Lower lobe of right lung (tissue), 2 donors: Measurements from ENCODE around the gene RAB28. TPM values are rescaled to one million over a fixed set of nuclear protein-coding genes. Genes with fewer than 3 reads are reported as not detected.

ENCODE experiments used
- ATAC-seq, 2 donors: fragments of 200-7000 bp; cut with Tn5 transposase; one replicate each; pipeline ENCODE4 v1.9.1; 2020 to 2022; ENCODE audit warnings: mild to moderate bottlenecking in 2 of 2, moderate library complexity in 2 of 2
- DNase-seq: peaks from one replicate; pipeline ENCODE4 v3.0.0-alpha.2; 2020
- H3K27ac ChIP-seq: fragments of 200-600 bp; one replicate; pipeline ENCODE4 v1.8.0; 2022
- H3K27me3 ChIP-seq: fragments of 200-600 bp; one replicate; pipeline ENCODE4 v1.8.0; 2022; ENCODE audit warnings: low read depth
- H3K36me3 ChIP-seq: fragments of 200-600 bp; one replicate; pipeline ENCODE4 v1.8.0; 2022; ENCODE audit warnings: mild to moderate bottlenecking
- H3K4me1 ChIP-seq: fragments of 200-600 bp; one replicate; pipeline ENCODE4 v1.8.0; 2022
- H3K4me3 ChIP-seq: fragments of 200-600 bp; one replicate; pipeline ENCODE4 v1.8.0; 2022; ENCODE audit warnings: mild to moderate bottlenecking
- H3K9me3 ChIP-seq: fragments of 200-600 bp; one replicate; pipeline ENCODE4 v1.8.0; 2022
- intact Hi-C: fragments of 100-400 bp; cut with DNase I; formaldehyde crosslinking; loops from one replicate; pipeline ENCODE4 v1.11.0; 2022
- total RNA-seq: library from RNA; stranded (reverse); fragmentation: NEBNext Ultra II Directional; extraction: Animal tissue kit (Norgen Biotek cat#: 25700); gene quantifications from one replicate; pipeline ENCODE4 v1.2.1, GENCODE V29; 2021
- TF ChIP-seq, protein P1 (sequence below): fragments of 200-600 bp; IDR thresholded peaks from one replicate; pipeline ENCODE4 v1.8.0; 2022; ENCODE audit warnings: antibody characterized with exemption, mild to moderate bottlenecking
- donor health status: DM: no; HTN: yes; CAD: no; lungs with severe emphysema.

RAB28 gene
- total RNA-seq, 1 donor from 2014 or later, result 18.8 TPM

DNA sequence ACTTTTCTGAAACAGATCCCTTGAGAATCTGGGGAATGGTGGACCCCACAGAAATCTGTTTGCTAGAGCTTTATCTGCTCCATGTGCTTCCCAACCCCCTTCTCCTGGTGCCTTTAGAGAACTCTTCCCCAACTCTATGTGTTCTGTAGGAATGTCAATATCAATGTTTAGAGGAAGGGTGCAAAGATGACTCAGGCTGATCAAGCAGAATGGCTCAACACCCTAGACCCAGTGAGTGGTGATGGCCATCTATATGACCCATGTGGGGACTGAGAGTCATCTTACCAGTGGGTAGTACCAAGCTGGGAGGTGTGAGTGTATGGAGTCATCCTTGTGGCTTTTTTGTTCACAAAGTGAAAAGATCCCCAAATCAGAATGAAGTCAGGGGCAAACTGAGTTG is 143.5 kb downstream of the RAB28 start:
- ATAC-seq, result no peak
- no peaks in the 10 kb centered on the region for H3K9me3 ChIP-seq
- intact Hi-C loops, result no loop called here
- H3K4me3 ChIP-seq, result no peak overlapping the region
- no peaks in the 10 kb centered on the region for H3K36me3 ChIP-seq
- H3K4me1 ChIP-seq, result no peaks in the 10 kb centered on the region
- no peak for DNase-seq
- TF ChIP-seq, protein P1, sequence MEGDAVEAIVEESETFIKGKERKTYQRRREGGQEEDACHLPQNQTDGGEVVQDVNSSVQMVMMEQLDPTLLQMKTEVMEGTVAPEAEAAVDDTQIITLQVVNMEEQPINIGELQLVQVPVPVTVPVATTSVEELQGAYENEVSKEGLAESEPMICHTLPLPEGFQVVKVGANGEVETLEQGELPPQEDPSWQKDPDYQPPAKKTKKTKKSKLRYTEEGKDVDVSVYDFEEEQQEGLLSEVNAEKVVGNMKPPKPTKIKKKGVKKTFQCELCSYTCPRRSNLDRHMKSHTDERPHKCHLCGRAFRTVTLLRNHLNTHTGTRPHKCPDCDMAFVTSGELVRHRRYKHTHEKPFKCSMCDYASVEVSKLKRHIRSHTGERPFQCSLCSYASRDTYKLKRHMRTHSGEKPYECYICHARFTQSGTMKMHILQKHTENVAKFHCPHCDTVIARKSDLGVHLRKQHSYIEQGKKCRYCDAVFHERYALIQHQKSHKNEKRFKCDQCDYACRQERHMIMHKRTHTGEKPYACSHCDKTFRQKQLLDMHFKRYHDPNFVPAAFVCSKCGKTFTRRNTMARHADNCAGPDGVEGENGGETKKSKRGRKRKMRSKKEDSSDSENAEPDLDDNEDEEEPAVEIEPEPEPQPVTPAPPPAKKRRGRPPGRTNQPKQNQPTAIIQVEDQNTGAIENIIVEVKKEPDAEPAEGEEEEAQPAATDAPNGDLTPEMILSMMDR, result no peak
- no peaks in the 10 kb centered on the region for H3K27me3 ChIP-seq
- no peak overlapping the region for H3K27ac ChIP-seq

DNA sequence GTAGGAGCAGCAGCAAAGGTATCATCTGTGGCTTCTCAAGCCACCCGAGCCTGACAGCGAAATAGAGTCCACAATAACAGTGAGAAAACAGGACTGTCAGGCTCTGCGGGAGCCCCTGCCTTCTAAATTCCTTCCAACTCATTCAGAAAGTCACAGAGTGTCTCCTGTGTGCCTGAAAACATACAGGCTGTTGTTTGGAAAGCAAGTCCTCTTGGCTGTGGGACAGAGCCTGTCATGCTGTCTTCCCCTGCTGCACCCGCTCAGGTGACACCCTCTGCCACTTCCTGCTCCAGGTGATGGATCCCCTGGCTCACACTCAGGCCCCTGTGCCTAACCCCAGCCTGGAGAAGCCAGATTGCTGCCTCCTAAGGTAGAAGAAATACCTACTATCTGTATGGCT is 152.3 kb downstream of the RAB28 start:
- H3K27ac ChIP-seq, result no peak overlapping the region
- intact Hi-C loops, result no loop called here
- TF ChIP-seq, protein P1, result no peak

DNA sequence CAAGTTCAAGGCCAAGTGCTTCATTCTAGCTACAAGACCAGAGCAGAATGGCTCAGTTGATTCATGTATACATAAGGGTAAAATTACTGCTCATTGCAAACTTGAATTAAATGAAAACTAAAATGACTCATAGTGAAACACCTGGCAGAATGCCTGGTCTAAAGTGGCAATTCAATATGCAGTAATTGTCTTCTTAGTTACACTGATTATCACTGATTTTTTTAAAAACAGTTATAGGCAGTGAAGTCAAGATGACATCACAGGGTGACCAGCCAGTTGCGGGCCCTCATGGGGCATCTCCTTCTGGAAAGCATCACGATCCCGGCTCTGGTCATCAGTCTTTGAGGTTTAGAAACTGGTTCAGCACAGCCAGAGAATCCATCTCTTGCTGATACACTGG is 154.2 kb downstream of the RAB28 start:
- Histone ChIP-seq H3K27ac (no peak overlapping the region), H3K27me3 (no peaks in the 10 kb centered on the region), H3K4me1 (no peaks in the 10 kb centered on the region), H3K9me3 (no peaks in the 10 kb centered on the region), H3K4me3 (no peak overlapping the region), H3K36me3 (no peaks in the 10 kb centered on the region)
- TF ChIP-seq, protein P1, result no peak
- DNase-seq, result no peak
- no peak for ATAC-seq
- intact Hi-C loops, result no loop called here

More for the DNA sequence above, 152.3 kb downstream of the RAB28 start:
- Histone ChIP-seq H3K4me3 (no peak overlapping the region), H3K4me1 (no peaks in the 10 kb centered on the region), H3K36me3 (no peaks in the 10 kb centered on the region), H3K27me3 (no peaks in the 10 kb centered on the region), H3K9me3 (no peaks in the 10 kb centered on the region)
- ATAC-seq (no peak), DNase-seq (no peak)

DNA sequence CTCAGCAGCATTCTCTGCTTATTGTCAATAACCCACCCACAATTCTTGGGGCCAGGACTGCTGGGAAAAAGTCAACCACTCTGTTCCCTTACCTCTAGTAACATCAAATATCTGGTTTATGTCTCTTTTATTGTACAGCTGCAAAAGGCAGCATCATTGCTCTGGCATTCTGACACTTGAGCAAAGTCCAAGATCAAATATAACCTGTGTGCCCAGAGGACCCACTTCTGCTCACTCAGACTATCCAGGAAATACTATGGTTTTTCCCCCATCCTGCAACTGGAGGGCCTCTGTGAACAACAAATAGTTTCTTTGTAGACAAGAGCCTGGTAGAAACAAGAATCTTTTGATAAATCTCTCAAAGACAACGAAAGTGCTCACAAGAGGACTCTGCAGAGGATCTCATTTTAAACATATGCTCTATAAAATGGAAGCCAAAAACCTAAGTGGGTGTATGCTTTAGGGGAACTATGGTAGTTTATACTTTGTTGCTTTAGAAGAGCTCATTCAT is 154.7 kb downstream of the RAB28 start:
- Histone ChIP-seq H3K27ac (no peak overlapping the region), H3K27me3 (no peaks in the 10 kb centered on the region), H3K4me3 (no peak overlapping the region), H3K36me3 (no peaks in the 10 kb centered on the region), H3K4me1 (no peaks in the 10 kb centered on the region), H3K9me3 (no peaks in the 10 kb centered on the region)
- TF ChIP-seq, protein P1, result no peak
- intact Hi-C loops, result no loop called here
- ATAC-seq (no peak), DNase-seq (no peak)

DNA sequence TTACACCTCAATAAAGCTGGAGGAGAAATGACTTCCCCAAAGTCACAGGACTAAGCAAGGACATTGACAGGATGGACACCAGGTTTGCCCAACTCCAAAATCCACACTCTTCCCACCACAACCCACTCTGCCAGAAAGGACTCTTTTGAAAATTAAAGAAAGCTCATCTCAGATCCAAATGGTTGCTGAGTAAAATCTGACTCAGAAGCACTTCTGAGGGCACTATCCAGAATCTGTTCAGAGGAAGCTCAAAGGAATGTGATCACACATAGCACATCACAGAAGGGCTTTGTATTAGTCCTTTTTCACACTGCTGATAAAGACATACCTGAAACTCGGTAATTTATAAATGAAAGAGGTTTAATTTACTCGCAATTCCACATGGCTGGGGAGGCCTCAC is 155.5 kb downstream of the RAB28 start:
- Histone ChIP-seq H3K9me3 (no peaks in the 10 kb centered on the region), H3K4me1 (no peaks in the 10 kb centered on the region), H3K4me3 (no peak overlapping the region), H3K27ac (no peak overlapping the region), H3K36me3 (no peaks in the 10 kb centered on the region), H3K27me3 (no peaks in the 10 kb centered on the region)
- intact Hi-C loops, result no loop called here
- TF ChIP-seq, protein P1, result no peak
- no peak for ATAC-seq
- DNase-seq, result no peak

DNA sequence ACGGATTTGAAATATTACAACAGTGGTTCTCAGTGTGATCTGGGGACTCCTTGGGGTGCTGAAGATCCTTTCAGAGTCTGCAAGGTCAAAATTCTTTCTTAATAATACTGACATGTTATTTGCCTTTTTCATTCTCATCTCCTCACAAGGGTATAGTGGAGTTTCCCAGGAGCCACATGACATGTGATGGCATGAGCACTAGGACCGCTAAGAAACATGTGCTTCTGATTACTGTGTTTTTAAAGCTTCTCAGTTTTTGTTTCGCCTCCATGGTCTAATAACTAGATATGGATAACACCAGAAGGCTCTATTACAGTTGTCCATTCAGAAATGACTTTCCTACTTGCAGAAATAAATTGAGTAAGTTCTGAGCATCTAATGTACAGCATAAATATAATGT is 156.1 kb downstream of the RAB28 start:
- TF ChIP-seq, protein P1, result no peak
- ATAC-seq (no peak), DNase-seq (no peak)
- Histone ChIP-seq H3K27me3 (no peaks in the 10 kb centered on the region), H3K4me3 (no peak overlapping the region), H3K27ac (no peak overlapping the region), H3K9me3 (no peaks in the 10 kb centered on the region), H3K4me1 (no peaks in the 10 kb centered on the region), H3K36me3 (no peaks in the 10 kb centered on the region)
- intact Hi-C loops, result no loop called here
